PFSK-1 (cell line): ENCODE data around the gene HSFX3.

ENCODE experiments used
- POLR2AphosphoS5 ChIP-seq: IDR thresholded peaks from 2 replicates; pipeline ENCODE4 v1.6.1; 2012; ENCODE audit warnings: low read depth, mild to moderate bottlenecking, control low read depth, low read length, moderate library complexity
- SIN3A ChIP-seq: IDR thresholded peaks from 2 replicates; pipeline ENCODE4 v1.6.1; 2012; ENCODE audit warnings: mild to moderate bottlenecking, low read length, moderate library complexity, borderline replicate concordance; ENCODE audit not compliant: insufficient read depth
- TAF1 ChIP-seq: IDR thresholded peaks from 2 replicates; pipeline ENCODE4 v1.6.1; 2012; ENCODE audit warnings: low read length, control low read depth, borderline replicate concordance; ENCODE audit not compliant: insufficient read depth
- TF ChIP-seq, protein P1 (sequence below), 2 experiments: IDR thresholded peaks; 2 replicates each; pipeline versions ENCODE4 v1.6.1 to v1.8.0; 2011 to 2012; ENCODE audit warnings: low read depth in 2 of 2, low read length in 2 of 2, control low read depth in 1 of 2, inconsistent platforms in 1 of 2, mild to moderate bottlenecking in 1 of 2, moderate library complexity in 1 of 2; ENCODE audit not compliant: insufficient read depth in 1 of 2

DNA sequence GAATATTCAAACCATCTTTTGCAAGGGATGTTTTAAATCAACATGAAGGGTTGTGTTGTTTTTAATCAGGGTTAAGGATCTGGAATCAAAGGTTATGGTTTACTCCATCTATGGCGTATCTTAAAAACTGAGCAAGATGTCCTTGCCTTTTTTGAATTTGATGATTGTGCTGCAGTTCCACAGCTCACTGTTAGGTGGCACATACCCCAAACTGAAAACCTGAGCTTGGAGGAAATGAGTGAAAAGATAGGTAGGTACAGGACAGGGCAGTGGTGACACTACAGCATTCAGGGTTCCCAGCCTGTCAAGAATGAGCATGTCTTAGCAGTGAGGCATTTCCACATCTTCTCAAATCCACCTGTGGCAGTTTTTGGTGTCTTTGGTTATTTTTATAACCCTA lies 22.0 kb downstream of the HSFX3 start:
- TF ChIP-seq TAF1 = no peak
- TF ChIP-seq, protein P1, sequence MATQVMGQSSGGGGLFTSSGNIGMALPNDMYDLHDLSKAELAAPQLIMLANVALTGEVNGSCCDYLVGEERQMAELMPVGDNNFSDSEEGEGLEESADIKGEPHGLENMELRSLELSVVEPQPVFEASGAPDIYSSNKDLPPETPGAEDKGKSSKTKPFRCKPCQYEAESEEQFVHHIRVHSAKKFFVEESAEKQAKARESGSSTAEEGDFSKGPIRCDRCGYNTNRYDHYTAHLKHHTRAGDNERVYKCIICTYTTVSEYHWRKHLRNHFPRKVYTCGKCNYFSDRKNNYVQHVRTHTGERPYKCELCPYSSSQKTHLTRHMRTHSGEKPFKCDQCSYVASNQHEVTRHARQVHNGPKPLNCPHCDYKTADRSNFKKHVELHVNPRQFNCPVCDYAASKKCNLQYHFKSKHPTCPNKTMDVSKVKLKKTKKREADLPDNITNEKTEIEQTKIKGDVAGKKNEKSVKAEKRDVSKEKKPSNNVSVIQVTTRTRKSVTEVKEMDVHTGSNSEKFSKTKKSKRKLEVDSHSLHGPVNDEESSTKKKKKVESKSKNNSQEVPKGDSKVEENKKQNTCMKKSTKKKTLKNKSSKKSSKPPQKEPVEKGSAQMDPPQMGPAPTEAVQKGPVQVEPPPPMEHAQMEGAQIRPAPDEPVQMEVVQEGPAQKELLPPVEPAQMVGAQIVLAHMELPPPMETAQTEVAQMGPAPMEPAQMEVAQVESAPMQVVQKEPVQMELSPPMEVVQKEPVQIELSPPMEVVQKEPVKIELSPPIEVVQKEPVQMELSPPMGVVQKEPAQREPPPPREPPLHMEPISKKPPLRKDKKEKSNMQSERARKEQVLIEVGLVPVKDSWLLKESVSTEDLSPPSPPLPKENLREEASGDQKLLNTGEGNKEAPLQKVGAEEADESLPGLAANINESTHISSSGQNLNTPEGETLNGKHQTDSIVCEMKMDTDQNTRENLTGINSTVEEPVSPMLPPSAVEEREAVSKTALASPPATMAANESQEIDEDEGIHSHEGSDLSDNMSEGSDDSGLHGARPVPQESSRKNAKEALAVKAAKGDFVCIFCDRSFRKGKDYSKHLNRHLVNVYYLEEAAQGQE (IDR thresholded peaks at IDR 0.05; ENCODE audit: insufficient read depth in 1 of 2, low read depth in 2 of 2, low read length in 2 of 2) = no peak
- no peak for TF ChIP-seq POLR2AphosphoS5
- TF ChIP-seq SIN3A = no peak
